Measurements from ENCODE around the gene FGF2.

The FGF2 gene

GRCh38 chr4:122898370-122899150, 71.9 kb downstream of the FGF2 start:
- no peak for DNase-seq

DNA sequence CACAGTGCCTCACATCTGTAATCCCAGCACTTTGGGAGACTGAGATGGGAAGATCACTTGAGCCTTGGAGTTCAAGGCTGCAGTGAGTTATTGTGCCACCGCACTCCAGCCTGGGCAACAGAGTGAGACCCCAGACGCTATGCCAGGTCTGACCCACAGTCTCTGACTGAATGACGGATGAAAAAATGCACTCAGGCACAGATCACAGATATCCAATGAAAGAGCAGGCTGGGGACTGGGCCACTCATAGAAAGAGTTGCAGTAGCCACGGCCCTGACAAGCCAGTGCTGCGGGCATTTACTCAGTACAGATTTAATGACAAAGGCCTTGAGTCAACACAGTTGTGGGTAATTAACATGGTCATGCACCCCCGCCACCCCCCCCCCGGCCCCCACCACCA, 73.1 kb downstream of the FGF2 start:
- no peak for DNase-seq

DNA sequence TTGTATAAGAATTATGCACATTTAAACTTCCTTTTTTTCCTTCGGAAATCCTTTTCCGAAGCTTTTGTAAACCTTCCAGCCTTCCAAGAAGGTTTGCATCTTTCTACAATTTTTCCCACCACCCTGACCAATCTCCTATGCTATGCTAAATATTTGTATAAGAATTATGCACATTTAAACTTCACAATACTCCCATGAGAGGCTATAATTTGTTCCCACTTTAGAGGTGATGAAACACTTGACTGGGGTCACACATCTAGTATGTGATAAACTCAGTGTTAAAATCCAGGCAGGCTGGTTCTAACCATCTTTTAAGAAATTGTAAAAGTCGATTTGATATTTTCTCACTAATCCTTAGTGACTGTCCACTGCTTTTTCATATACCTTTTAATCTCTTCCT, 73.7 kb downstream of the FGF2 start:
- DNase-seq = no peak

DNA sequence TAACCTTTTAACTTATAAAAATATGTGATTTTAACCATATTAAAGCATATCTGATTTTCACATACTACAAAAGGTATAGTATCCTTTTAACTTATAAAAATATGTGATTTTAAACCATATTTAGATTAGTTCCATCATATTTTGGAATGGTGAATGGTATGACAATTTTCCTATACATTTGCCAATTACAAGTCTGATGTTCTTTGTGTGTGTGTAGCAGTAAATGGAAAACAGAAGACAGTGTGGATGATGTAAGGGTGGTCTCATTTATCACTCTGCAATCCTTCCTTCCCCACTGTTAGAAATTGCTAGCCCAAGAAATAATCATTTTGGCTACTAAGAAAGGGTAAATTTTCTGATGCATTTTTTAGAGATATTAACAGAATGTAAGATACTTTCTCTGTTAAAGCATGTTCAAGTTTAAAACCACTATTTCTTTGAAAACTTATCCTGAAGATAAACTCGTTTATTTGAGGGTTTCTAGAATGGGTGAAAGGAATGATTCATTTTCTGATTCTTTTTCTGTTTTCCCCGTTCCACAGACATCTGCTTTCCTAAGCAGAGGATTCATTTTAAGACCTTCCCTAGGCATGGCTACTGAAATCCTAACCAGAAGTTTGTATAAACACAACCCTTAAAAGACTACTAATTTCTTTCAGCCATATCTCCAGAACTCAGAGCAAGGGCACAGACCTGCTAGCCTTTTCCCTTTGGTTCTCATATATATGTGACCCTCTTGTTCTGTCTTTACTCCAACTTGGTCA, 74.8 kb downstream of the FGF2 start:
- DNase-seq = no peak

- DNase-seq = no peak
Observed at GRCh38 chr4:122903766-122904288, 77.2 kb downstream of the FGF2 start.

DNA sequence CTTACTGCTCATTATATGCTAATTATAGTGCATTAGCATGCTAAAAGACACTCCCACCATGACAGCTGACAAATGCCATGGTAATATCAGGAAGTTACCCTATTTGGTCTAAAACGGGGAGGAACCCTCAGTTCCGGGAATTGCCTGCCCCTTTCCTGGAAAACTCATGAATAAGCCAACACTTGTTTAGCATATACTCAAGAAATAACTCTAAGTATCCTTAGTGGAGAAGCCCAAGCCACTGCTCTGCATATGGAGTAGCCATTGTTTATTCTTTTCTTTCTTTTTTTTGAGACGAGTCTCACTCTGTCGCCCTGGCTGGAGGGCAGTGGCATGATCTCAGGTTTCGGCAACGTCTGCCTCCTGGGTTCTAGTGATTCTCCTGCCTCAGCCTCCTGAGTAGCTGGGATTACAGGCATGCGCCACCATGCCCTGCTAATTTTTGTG, 80.3 kb downstream of the FGF2 start:
- no peak for DNase-seq

GRCh38 chr4:122908223-122908622, 81.6 kb downstream of the FGF2 start:
- DNase-seq = no peak

- DNase-seq = no peak
Observed at GRCh38 chr4:122909683-122910082, 83.1 kb downstream of the FGF2 start.

- no peak for DNase-seq
Observed at GRCh38 chr4:122911588-122911987, 85.0 kb downstream of the FGF2 start.

- DNase-seq = no peak
Observed at GRCh38 chr4:122912810-122913575, 86.4 kb downstream of the FGF2 start.

- peak; percentile 65 for DNase-seq
Observed at GRCh38 chr4:122914292-122914904, 87.8 kb downstream of the FGF2 start.

DNA sequence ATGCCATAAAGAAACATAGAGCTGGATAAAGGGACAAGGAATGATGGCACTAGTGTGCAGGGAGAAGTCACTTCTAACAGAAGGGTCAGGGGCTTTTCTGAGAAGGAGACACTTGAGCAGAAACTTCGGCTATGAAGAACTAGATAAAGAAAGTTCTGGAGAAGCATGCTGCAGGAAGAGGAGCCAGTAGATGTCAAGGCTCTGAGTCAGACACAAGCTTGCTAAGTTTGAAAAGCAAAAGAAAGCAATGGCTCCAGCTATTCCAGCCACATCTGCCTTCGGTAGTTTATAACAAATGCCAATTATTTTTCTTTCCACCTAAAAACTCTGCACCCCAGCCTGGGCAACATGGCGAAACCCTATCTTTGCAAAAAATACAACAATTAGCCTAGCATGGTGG, 88.3 kb downstream of the FGF2 start:
- no peak for DNase-seq

DNA sequence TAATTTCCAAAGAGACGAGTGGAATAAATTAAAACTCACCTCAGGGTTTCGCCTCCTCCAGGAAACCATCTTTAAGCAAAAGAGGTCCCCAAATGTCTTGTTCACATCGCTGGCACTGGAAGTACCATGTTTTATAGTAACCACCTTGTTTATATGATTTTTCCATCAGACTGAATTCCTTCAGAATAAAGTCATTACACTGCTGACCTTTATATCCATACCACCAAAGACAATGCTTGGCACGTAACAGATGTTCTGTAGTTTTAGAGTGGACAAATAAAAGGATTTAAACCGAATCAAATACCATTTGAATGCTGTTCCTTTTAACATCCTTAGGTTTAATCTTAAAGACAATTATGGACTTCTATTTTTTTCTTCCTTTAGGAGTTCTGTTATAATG, 91.1 kb downstream of the FGF2 start:
- DNase-seq = no peak

DNA sequence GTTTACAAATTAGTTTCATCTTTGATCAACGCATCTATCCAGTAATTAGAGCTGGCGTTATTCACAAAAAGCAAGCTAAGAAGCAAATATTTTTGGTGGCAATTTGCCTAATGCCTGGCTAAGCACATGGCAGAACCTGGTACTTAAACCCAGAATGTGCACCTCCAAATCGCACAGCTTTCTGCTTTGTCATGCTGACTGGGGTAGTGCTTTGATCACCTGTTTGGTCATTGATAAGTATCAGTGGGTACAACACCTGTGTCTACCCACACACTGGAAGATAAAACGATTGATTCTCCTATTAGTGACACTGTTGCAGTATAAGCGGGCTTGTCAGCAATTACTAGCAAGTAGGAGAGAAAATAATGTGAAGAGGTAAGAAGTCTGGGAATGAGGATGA, 93.8 kb downstream of the FGF2 start:
- DNase-seq = no peak

GRCh38 chr4:122921300-122921699, 94.7 kb downstream of the FGF2 start:
- no peak for DNase-seq

GRCh38 chr4:122921971-122922876, 95.6 kb downstream of the FGF2 start, which contains the start of gene NUDT6:
Gene NUDT6, minus strand, starts transcription at chr4:122922597. Its CDS starts 25 bp downstream, at chr4:122922572.
- DNase-seq = peak; percentile 47

DNA sequence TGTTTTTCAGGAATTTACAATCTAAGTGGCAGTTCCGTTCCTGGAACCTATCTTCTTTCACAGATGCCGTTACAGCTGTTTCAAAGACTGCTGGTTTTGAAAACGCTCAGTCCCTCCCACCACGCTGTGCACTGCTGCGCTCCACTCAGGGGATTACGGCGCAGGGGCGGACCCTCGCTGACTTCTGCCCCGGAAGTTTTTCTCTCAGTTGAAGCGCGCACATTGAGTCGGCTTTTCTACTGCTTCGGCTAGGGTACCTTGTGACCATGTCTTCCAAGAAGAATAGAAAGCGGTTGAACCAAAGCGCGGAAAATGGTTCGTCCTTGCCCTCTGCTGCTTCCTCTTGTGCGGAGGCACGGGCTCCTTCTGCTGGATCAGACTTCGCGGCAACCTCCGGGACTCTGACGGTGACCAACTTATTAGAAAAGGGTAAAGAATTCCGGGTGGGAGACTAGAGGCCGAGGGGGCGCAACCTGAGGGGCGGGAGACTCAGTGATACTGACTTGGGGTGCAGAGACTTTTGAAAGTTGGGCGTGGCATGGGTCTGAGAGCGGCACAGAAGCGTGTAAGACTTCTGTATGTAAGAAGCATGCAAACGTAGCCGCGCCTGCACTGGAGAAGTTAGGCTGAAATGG, 96.4 kb downstream of the FGF2 start:
- peak; percentile 88 for DNase-seq

GRCh38 chr4:122928930-122929329, 102.3 kb downstream of the FGF2 start:
- no peak for DNase-seq

GRCh38 chr4:122930862-122931261, 104.2 kb downstream of the FGF2 start:
- no peak for DNase-seq

DNA sequence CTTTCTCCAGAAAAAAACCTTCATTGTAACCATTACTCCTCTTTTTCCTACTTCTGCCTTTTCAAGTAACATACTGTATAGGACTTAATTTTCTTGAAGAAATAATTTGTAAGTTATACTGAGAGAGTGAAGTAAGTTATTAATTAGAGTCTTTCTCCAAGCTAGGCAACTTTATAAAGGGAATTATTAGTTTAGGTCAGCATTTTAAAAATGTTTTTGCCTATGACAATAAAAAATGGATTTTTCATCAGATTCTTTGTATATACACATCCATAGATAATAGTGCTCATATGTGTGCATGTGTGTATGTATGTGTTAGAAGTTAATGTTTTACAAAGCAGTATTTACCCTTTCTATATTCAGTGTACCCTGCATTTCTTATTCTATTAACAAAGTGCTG, 106.1 kb downstream of the FGF2 start:
- DNase-seq = no peak

DNA sequence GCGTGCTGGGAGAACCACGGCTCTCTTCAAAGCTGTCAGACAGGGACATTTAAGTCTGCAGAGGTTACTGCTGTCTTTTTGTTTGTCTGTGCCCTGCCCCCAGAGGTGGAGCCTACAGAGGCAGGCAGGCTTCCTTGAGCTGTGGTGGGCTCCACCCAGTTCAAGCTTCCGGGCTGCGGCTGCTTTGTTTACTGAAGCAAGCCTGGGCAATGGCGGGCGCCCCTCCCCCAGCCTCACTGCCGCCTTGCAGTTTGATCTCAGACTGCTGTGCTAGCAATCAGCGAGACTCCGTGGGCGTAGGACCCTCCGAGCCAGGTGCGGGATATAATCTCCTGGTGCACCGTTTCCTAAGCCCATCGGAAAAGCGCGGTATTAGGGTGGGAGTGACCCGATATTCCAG, 118.5 kb downstream of the FGF2 start:
- peak; percentile 60 for DNase-seq
